MM.1S (cell line): ENCODE measurements around the gene SUPT3H.

ENCODE experiments used
- EZH2 ChIP-seq: fragments of 300-600 bp; sonication (generic); optimal IDR thresholded peaks from 2 replicates; pipeline ENCODE3; 2017; ENCODE audit warnings: low read depth, mild to moderate bottlenecking, antibody characterized with exemption, low read length, mixed read lengths
- EZH2phosphoT487 ChIP-seq: fragments of 300-600 bp; sonication (generic); IDR thresholded peaks from 2 replicates; pipeline ENCODE4 v1.6.1; 2018; ENCODE audit warnings: antibody characterized with exemption, low read length
- TF ChIP-seq, protein P1 (sequence below): fragments of 300-600 bp; sonication (generic); IDR thresholded peaks from 2 replicates; pipeline ENCODE4 v1.5.1; 2016; ENCODE audit warnings: antibody characterized with exemption, low read length, mixed read lengths

DNA sequence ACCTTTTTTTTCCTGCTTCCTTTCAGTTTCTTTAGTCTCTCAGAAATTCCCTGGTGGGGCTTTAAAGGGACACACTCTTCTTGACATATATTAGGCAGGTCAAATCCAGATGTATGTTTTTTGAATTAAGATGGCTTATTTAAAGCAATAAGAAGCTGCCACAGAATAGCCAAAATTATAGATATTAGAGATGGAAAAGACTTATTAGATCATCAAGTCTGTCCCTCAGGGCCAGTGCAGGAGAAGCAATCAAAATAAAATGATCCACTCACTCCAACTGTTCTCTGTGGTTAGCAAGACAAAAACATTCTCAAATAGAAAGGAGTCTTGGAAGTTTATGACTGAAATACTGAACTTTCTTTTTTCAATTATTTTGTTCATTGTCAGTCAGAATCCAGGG, 527.4 kb downstream of the SUPT3H start:
- TF ChIP-seq, protein P1, sequence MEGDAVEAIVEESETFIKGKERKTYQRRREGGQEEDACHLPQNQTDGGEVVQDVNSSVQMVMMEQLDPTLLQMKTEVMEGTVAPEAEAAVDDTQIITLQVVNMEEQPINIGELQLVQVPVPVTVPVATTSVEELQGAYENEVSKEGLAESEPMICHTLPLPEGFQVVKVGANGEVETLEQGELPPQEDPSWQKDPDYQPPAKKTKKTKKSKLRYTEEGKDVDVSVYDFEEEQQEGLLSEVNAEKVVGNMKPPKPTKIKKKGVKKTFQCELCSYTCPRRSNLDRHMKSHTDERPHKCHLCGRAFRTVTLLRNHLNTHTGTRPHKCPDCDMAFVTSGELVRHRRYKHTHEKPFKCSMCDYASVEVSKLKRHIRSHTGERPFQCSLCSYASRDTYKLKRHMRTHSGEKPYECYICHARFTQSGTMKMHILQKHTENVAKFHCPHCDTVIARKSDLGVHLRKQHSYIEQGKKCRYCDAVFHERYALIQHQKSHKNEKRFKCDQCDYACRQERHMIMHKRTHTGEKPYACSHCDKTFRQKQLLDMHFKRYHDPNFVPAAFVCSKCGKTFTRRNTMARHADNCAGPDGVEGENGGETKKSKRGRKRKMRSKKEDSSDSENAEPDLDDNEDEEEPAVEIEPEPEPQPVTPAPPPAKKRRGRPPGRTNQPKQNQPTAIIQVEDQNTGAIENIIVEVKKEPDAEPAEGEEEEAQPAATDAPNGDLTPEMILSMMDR = no peak
- TF ChIP-seq EZH2 (no peak), EZH2phosphoT487 (no peak)
